ENCODE results near the gene RASIP1.
A peak's percentile ranks its signal among the peaks of the same experiment; 100 is the strongest.
"Not testable (repeated sequence)": the region's sequence is repeated elsewhere in the genome, so short reads cannot be mapped to it uniquely, and the experiment has no call there.

RASIP1 gene

GRCh38 chr19:48720613-48721296, 19.7 kb downstream of the RASIP1 start:
- peak; percentile 98 for FAIRE-seq
- peak; percentile 97 for DNase-seq (ENCODE audit: insufficient read length)
- TF ChIP-seq POLR2AphosphoS5 (IDR thresholded peaks at IDR 0.05; ENCODE audit: low read depth, low read length), result no peak
- TF ChIP-seq POLR2A (IDR thresholded peaks at IDR 0.05; ENCODE audit: low read depth, low read length), result peak; percentile 47; the same call in 1 of the 2 replicates

GRCh38 chr19:48720251-48720612, 20.2 kb downstream of the RASIP1 start:
- TF ChIP-seq POLR2A (IDR thresholded peaks at IDR 0.05; ENCODE audit: low read depth, low read length), result no peak
- no peak for TF ChIP-seq POLR2AphosphoS5 (IDR thresholded peaks at IDR 0.05; ENCODE audit: low read depth, low read length)
- FAIRE-seq (no peak), DNase-seq (ENCODE audit: insufficient read length) (no peak)

GRCh38 chr19:48719263-48720171, 20.9 kb downstream of the RASIP1 start, which contains the start of gene MAMSTR:
TSS of gene MAMSTR (minus strand) at chr19:48719725. CDS start at chr19:48719031, 694 bp downstream.
- DNase-seq (ENCODE audit: insufficient read length), result no peak
- TF ChIP-seq POLR2A (IDR thresholded peaks at IDR 0.05; ENCODE audit: low read depth, low read length) (no peak), POLR2AphosphoS5 (IDR thresholded peaks at IDR 0.05; ENCODE audit: low read depth, low read length) (no peak), TAF1 (IDR thresholded peaks at IDR 0.05; ENCODE audit: borderline replicate concordance, low read depth, low read length) (no peak)
- no peak for FAIRE-seq

- no peak for TF ChIP-seq TAF1 (IDR thresholded peaks at IDR 0.05; ENCODE audit: borderline replicate concordance, low read depth, low read length)
- TF ChIP-seq POLR2A (IDR thresholded peaks at IDR 0.05; ENCODE audit: low read depth, low read length), result no peak
- TF ChIP-seq POLR2AphosphoS5 (IDR thresholded peaks at IDR 0.05; ENCODE audit: low read depth, low read length), result no peak
- no peak for FAIRE-seq
- no peak for DNase-seq (ENCODE audit: insufficient read length)
Observed at GRCh38 chr19:48718711-48719231, 21.6 kb downstream of the RASIP1 start.

- not testable (repeated sequence) for FAIRE-seq; DNase-seq (ENCODE audit: insufficient read length)
Observed at GRCh38 chr19:48718106-48718505, 22.3 kb downstream of the RASIP1 start.

- no peak for FAIRE-seq
- DNase-seq (ENCODE audit: insufficient read length), result no peak
- TF ChIP-seq POLR2A (IDR thresholded peaks at IDR 0.05; ENCODE audit: low read depth, low read length) (no peak), TAF1 (IDR thresholded peaks at IDR 0.05; ENCODE audit: borderline replicate concordance, low read depth, low read length) (no peak), POLR2AphosphoS5 (IDR thresholded peaks at IDR 0.05; ENCODE audit: low read depth, low read length) (no peak)
Observed at GRCh38 chr19:48716562-48717291, 23.7 kb downstream of the RASIP1 start.

GRCh38 chr19:48715681-48716171, 24.7 kb downstream of the RASIP1 start:
- DNase-seq (ENCODE audit: insufficient read length), result no peak
- TF ChIP-seq POLR2A (IDR thresholded peaks at IDR 0.05; ENCODE audit: low read depth, low read length), result no peak
- TF ChIP-seq TAF1 (IDR thresholded peaks at IDR 0.05; ENCODE audit: borderline replicate concordance, low read depth, low read length), result no peak
- no peak for TF ChIP-seq POLR2AphosphoS5 (IDR thresholded peaks at IDR 0.05; ENCODE audit: low read depth, low read length)
- no peak for FAIRE-seq

GRCh38 chr19:48714759-48715675, 25.4 kb downstream of the RASIP1 start:
- DNase-seq (ENCODE audit: insufficient read length), result no peak
- TF ChIP-seq TAF1 (IDR thresholded peaks at IDR 0.05; ENCODE audit: borderline replicate concordance, low read depth, low read length) (no peak), POLR2AphosphoS5 (IDR thresholded peaks at IDR 0.05; ENCODE audit: low read depth, low read length) (no peak), POLR2A (IDR thresholded peaks at IDR 0.05; ENCODE audit: low read depth, low read length) (no peak)
- FAIRE-seq, result peak; percentile 53

- no peak for TF ChIP-seq POLR2AphosphoS5 (IDR thresholded peaks at IDR 0.05; ENCODE audit: low read depth, low read length)
- TF ChIP-seq POLR2A (IDR thresholded peaks at IDR 0.05; ENCODE audit: low read depth, low read length), result peak; percentile 29; the same call in 1 of the 2 replicates
- TF ChIP-seq TAF1 (IDR thresholded peaks at IDR 0.05; ENCODE audit: borderline replicate concordance, low read depth, low read length), result no peak
- DNase-seq (ENCODE audit: insufficient read length), result peak; percentile 99
- peak; percentile 99 for FAIRE-seq
Observed at GRCh38 chr19:48713864-48714755, 26.3 kb downstream of the RASIP1 start.

Data from GM12892 (cell line).